Activated CD4-positive, alpha-beta T cell treated with anti-CD3 and anti-CD28 coated beads, Interleukin-2, amount 50 U/mL, for 16 hours (primary cell): ENCODE measurements around the gene KDM2A.
"Not testable (repeated sequence)": the region's sequence is repeated elsewhere in the genome, so short reads cannot be mapped to it uniquely, and the experiment has no call there.

Source experiments
- DNase-seq: peaks from one replicate; pipeline ENCODE4 v3.0.0-alpha.2; 2020

The KDM2A gene

DNA sequence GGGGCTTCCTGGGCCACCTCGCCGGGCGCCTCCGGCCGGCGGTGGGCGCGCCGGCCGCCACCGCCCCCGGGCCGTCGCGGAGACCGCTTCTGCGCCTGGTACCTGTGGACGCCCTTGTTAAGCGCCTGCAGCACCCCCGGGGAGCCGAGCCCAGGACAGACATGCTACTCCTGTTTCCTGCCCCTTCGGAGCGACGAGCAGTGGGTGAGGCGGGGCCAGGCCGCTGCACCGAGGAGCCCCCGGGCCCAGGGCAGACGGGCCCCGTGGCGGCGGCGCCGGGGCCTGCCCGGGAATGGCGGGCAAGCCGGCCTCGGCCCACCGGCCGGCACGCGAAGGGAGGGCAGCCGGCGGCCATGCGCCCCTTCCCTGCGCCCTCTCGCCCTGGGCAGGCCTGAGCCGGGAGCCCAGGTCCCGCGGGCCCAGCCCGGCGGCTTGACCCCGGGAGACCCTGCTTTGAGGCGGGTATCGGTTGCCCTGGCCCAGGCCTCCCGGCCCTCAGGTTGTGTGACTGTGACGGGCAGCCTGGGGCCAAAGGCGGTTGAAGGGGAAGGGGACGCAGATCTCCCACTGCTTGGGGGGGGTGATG, 789 bp upstream of the KDM2A start:
- DNase-seq: peak; percentile 43

DNA sequence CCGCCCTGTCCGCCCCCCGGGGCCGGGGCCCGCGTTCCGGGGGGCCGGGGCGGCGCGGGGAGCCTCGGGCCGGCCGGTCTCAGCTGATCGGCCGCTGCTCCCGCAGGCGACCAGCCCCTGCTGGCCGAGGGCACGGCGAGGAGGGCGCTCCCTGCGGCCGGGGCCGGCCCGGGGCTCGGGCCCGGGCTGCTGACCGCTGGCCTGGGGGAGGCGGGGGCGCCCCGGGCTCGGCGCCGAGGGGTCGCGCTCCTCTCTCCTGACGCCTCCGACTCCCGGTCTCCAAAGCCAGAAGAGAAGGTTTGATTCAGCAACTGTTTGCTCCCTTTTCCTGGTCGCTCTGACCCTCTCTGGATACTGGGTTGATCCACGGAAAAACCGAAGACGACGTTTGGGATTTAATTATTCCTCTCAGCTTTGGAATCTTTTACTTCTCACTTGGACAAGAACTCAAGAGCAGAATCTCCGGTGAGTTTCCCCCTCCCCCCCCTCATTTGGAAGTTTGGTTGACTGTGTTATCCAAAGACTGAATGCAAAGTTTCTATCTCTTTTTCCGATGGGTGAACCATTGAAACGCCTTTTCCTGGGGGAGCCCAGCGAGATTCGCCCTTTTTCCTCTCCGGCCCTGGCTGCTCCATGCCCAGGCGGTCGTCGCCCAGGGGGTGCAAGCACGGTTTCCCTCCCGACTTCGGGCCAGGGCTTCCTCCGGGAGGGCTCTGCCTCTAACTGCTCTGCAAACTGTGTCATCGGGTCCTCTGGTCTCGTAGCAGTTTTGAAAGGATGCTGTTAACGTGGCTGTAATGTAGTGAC, 725 bp downstream of the KDM2A start:
- DNase-seq: peak; percentile 39

DNA sequence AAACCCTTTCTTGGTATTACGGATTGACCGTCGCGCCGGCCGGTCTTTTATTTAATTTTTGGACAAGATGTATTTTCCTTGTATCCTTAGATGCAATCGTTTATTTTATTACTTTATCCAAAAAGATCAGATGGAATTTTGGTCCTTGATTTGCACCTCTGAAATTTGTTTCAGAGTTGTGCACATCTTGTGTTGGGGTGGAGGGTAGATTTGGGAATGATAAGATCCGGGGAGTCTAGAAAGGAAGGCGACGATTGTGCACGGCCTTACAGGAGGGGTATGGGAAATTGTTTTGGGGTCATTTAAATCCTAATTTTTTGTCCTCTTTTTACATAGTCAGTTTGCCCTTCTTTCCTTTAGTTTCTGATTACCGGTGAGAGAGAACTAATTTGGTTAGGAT, 1.4 kb downstream of the KDM2A start:
- DNase-seq: no peak

DNA sequence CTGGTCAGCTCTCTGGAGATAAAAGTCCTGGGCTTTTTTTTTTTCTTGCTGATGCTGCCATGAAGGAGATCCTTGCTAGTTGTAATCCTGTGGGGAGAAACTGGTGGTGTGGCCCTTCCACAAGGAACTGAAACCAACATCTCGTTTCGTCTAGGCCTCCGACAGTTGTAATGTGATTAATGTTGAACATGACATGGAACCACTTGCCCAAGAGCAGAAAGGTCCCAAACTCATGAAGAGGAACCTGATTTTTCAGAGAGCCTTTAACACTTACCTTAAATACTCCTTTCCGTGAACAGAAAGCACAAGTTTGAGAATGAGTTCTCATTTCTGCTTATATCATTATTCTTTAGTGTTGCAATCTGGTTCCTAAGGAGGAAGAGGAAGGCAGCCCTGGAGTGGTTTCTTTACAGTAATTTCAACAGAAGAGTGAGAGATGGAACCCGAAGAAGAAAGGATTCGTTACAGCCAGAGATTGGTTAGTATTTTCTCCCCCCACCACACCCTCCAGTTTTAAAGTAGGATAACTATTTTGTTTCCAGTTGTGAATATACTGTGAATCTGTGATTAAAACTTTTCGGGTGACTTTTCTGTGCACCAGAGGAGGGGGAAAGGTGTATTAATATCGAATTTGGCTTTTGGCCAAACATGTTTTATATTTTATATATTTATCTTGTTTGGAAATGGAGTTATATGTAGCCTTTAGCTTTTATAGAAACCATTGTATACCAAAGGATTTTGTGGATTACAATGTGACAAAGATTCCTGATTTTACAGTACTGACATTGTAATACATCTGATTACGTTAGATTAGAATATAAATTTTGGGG, 2.0 kb downstream of the KDM2A start:
- peak; percentile 36 for DNase-seq

DNA sequence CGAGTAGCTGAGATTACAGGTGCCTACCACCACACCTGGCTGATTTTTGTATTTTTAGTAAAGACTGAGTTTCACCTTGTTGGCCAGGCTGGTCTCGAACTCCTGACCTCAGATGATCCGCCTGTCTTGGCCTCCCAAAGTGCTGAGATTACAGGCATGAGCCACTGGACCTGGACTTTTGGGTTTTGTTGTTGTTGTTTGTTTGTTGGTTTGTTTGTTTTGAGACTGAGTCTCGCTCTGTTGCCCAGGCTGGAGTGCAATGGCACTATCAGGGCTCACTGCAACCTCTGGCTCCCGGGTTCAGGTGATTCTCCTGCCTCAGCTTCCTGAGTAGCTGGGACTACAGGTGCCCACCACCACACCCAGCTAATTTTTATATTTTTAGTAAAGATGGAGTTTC, 4.7 kb downstream of the KDM2A start:
- DNase-seq: not testable (repeated sequence)

DNA sequence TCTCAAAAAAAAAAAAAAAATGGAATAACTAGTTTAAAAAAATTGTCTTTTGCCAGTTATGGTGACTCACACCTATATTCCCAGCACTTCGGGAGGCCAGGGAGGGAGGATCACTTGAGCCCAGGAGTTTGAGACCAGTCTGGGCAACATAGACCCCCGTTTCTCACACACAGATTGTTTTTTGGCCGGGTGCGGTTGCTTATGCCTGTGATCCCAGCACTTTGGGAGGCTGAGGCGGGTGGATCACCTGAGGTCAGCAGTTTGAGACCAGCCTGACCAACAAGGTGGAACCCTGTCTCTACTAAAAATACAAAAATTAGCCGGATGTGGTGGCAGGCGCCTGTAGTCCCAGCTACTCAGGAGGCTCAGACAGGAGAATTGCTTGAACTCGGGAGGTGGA, 7.2 kb downstream of the KDM2A start:
- DNase-seq: not testable (repeated sequence)

DNA sequence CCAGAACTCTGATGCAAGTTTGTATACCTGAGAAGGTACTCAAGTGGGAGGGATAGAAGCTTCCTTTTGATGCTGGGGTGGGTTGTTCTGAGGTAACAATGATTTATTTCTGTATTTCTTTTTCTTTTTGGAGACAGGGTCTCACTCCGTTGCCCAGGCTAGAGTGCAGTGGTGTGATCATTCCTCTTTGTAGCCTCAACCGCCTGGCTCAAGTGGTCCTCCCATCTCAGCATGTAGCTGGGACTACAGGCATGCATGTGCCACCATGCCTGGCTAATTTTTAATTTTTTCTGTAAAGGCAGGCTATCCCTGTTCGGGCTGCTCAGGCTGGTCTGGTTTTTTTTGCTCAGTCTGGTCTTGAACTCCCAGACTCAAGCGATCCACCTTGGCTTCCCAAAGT, 7.9 kb downstream of the KDM2A start:
- no peak for DNase-seq

DNA sequence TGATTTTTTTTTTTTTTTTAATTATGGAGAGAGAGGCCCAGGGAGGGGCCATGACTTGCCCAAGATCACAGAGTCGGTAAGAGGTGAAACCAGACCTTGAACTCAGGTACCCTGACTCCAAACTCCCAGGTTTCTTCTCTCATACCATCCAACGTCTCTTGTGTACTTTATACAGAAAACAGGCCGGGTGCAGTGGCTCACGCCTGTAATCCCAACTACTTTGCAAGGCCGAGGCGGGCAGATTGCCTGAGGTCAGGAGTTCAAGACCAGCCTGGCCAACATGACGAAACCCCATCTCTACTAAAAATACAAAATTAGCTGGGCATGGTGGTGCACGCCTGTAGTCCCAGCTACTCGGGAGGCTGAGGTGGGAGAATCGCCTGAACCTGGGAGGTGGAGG, 11.8 kb downstream of the KDM2A start:
- not testable (repeated sequence) for DNase-seq

DNA sequence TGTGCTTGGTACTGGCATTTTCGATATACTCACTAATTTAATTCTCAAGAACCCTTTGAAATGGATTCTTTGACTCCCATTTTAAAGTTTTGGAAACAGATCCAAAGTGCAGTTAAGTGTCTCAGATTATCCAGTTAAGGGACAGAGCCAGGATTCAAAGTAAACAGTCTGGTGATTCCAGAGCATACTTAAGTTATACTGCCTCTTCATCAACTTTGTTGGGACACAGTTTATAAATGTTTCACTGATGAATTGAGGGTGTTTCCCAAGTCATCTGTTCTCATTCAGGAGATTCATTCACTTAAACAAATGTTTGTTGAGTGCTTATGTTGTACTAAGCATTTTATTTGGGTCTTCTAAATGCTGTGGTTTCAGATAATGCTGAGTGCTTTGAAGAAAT, 17.1 kb downstream of the KDM2A start:
- no peak for DNase-seq

DNA sequence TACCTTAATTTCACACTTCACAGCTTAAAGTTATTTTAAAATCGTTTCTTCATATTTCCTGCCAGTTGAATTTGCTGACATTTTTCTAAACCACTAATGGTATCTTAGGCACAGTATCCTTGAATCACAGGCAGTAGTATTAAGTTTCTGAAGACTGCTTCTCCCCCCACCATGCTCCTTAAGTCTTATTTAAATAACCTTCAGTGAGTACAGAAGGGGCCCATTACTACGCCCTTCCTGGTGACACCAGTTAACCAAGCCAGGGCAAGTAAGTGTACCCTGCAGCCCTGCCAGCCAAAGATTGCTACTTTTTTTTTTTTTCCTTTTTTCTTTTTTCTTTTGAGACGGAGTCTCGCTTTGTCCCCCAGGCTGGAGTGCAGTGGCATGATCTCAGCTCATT, 19.9 kb downstream of the KDM2A start:
- DNase-seq: no peak

DNA sequence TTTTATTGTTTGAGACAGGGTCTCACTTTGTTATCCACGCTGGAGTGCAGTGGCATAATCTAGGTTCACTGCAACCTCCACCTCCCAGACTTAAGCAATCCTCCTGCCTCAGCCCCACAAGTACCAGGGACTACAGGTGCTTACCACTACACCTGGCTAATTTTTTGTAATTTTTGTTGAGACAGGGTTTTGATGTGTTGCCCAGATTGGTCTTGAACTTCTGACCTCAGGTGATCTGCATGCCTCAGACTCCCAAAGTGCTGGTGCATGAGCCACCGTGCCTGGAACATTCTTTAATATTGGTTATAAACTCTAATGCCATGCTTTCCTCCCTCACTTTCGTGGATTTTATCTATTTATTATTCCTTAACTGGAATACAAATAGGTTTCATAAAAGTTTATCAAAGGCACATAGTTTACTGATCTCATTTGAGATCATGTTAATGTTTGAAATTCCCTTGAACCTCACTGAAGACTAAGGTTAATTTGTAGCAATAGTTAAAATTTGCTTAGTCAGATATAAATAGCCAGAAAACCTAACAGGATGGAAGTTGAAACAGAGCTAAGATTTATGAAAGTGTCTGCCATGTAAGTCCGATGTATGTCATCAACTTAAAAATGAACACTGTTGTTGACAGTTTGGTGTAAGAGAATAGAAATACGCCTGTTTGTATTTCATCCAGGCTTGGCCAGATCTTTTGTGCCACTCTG, 27.6 kb downstream of the KDM2A start:
- DNase-seq: no peak

DNA sequence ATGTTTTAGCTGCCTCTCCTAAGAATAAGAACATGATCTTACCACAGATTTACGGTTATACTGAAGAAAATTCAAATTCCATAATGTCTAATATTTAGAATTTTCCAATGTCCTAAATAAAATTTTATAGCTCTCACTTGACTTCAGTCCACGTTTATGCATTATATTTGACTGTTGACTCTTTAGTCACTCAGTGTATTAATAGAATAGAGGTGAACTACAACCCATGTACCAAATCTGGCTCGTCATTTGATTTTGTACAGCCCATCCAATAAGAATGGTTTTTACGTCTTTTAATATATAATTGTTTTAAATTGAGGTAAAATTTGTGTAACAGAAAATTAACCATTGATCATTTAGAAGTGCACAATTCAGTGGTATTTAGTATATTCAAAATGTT, 34.9 kb downstream of the KDM2A start:
- no peak for DNase-seq

DNA sequence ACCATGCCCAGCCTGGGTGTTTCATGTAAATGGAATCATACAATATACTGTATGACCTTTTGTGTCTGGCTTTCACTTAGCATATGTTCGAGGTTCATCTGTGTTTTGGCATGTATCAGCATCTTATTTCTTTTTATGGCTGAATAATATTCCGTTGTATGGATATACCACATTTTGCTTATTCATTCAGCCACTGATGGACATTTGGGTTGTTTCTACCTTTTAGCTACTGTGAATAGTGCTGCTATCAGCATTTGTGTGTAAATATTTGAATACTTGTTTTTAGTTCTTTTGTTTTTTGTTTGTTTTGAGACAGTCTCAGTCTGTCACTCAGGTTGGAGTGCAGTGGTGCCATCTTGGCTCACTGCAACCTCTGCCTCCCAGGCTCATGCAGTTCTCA, 35.7 kb downstream of the KDM2A start:
- no peak for DNase-seq

DNA sequence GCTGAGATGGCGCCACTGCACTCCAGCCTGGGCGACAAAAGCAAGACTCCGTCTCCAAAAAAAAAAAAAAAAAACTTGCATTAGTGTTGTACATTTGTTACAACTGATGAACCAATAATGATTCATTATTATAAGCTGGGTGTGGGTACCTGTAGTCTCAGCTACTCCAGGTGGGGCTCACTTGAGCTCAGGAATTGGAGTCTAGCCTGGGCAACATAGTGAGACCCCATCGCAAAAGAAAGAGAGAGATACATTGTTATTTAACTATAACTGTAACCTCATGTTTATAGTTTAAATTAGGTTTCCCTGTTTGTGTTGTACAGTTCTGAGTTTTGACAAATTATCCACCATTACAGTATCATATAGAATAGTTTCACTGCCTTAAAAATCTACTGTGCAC, 38.6 kb downstream of the KDM2A start:
- DNase-seq: no peak

DNA sequence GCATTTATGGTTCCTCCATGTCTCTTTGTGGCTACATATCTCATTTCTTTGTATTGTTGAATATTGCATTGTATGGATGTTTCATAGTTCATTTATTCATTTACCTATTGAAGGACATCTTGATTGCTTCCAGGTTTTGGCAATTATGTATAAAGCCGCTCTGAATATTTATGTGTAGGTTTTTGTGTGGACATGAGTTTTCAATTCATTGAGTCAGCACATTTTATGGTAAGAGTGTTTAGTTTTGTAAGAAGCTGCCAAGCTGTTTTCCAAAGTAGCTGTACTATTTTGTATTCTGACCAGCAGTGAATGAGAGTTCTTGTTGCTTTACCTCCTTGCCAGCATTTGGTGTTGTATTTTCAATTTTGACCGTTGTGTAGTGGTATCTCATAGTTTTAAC, 39.2 kb downstream of the KDM2A start:
- no peak for DNase-seq

DNA sequence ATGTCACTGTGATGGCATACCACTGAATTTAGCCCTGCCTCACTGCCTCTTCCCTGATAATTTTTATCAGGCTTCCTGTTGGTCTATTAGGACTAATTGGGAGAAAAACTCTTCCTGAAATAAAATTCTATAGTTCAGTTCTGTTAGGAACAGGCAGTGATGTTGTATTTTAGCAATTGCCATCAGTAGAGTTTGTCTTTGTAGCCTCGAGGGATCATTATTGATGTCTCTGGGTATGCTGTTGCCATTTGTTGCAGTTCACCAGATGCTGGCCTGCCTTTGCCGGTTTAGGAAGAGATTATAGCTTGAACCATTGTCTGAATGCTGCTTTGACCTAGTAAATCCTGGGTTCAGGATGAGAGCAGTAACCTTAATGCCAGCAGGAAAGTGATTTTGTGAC, 41.0 kb downstream of the KDM2A start:
- no peak for DNase-seq

DNA sequence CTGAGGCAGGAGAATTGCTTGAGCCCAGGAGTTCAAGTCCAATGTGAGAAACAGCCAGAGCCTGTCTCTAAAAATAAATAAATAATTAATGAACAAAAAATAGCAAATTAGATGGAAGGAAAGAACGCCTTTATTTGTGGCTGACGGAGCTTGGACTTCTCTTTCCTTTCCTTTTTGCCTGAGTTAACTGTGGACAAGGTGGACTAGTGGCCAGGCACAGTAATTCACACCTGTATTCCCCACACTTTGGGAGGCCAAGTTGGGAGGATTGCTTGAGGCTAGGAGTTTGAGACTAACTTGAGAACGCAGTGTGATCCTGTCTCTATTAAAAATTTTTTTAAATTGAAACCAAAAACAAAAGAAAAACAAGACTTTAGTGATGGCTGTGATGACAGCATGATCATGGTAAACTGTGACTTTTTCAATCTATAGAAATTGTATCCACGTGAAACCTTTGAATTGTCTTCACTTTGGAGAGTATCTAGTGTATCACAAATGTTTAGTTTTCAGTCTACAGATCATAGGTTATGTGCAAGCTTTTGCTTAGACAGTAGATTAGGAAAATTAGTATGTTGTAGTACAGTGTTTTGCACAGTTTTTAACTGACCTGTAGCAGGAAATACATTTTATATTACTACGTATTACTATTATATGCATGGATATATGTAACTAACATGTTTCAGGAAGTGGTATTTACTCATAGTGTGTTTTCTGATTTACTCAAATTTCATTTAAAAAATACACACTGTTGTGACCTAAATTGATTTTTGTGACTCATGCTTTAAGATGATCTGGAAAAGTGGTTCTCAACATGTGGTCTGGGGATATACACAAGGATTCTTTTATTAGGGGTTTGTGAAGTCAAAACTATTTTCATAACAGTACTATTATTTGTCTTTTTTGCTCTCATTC, 42.1 kb downstream of the KDM2A start:
- DNase-seq: peak; percentile 48

DNA sequence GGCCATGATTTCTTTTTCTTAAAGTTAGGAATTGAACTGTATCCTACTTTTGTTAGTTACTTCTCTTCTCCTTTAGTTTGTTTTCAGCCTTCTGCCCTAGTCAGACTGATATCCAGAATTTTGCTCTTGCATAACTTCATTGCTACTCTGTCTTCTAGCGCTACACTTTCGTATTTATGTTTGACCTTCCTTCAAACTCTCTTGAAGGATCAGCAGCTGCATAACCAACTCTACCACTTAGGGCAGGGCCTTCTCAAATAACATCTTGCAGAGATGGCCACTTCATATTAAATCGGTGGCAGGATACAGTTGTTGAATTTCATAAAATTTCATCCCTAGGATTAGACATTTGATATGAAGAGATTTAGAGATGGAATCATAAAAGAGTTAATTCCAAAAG, 43.9 kb downstream of the KDM2A start:
- no peak for DNase-seq

DNA sequence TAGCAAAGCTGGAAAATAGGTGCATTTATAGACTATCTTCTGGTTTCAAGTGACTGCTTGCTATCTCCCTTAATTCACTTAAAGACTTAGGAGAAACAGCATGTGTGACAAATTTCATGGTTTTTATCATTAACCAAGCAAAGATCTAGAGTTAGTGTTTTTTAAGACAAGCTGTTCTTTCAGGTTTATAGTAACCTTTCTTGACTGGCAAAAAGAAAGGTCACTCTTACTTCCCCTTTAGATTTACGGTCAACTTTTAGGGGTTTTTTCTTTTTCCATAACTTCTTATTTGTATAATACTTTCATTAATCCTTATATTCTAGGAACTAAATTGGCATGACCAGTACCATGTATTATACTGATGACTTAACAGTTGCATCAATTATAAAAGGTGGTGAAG, 46.6 kb downstream of the KDM2A start:
- DNase-seq: no peak

DNA sequence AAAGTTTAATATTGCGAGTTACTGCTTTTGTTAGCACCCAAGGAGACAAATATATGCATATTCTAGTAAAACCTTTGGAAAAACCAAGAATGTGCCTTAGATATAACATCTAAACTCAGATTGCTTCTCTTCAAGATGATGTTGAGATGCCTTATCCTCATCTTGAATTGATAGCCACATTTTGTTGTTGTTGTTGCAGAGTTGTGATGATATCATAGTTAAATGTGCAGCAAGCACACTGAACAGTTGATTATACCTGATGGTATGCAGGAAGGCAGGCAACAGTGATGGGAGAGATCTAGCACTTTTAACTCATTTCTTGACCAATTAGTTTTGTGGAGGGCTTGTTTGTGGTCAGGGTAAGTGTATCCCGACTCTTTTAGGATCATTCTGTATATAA, 48.0 kb downstream of the KDM2A start:
- no peak for DNase-seq

DNA sequence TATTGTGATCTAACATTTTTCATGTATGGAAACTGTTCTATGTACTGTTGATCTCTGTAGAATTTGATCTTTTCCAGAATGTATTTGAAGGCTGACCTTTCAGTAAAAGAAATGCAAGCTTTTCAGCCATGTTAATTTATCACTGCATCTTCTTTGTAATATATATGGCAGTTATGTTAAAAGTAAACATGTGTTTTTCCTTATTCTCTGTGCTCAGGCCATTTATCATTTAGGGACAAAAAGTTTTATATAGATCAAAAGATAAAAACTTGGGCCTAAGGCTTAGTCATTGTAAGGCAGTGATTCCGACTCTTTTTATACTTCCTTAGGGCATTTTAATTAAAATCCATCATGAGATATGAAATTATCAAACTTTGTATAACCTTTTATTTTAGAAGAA, 48.7 kb downstream of the KDM2A start:
- no peak for DNase-seq

DNA sequence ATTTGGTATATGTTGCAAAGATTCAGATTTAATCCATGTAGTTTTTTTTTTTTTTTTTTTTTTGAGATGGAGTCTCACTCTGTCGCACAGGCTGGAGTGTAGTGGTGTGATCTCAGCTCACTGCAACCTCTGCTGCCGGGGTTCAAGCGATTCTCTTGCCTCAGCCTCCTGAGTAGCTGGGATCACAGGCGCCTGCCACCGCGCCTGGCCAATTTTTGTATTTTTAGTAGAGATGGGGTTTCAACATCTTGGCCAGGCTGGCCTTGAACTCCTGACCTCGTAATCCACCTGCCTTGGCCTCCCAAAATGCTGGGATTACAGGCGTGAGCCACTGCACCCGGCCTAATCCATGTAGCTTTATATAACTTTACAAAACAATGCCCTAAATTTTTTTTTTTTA, 49.8 kb downstream of the KDM2A start:
- not testable (repeated sequence) for DNase-seq
